ENCODE results near the gene ELMOD2.

Gene ELMOD2

GRCh38 chr4:140584439-140584838 is 60.5 kb downstream of the ELMOD2 start:
- DNase-seq = no peak

DNA sequence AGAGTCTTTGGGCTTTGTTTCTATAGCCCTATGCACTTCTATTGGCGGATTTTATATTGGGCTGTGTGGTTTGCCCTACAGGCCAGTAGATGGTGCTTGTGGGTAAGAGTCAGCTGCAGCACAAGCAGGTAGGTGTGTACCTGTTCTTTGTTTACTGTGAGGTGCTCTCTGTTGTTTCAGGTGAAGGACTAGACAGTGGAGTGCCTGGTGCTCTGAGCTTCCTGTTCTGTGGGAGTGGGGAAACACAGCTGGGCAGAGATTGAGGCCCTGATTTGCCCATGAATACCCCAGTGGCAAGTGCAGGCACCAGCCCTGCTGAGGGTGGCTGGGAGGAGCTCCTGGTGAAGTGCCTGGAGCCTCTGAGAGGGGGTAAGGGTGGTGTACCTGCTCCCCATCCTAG is 71.1 kb downstream of the ELMOD2 start:
- DNase-seq = peak; percentile 1 to 25

DNA sequence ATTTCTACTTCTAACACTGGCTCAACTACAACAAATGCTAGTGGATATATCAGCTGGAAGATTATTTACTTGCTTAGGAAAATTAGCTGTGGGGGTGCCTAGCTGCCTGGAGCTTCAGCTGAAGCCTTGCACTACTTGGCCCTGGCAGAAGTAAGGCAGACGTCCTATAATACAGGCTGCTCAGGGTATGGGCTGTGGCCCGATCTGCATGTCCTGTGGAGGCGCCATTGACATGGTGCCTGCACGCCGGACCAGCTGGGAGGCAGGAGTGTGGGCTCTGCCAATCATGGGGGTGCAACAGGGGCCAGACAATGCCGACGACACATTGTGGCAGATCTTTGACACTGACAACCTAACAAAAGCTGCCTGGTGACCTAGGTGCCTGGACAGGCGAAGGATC is 76.4 kb downstream of the ELMOD2 start:
- no peak for DNase-seq

DNA sequence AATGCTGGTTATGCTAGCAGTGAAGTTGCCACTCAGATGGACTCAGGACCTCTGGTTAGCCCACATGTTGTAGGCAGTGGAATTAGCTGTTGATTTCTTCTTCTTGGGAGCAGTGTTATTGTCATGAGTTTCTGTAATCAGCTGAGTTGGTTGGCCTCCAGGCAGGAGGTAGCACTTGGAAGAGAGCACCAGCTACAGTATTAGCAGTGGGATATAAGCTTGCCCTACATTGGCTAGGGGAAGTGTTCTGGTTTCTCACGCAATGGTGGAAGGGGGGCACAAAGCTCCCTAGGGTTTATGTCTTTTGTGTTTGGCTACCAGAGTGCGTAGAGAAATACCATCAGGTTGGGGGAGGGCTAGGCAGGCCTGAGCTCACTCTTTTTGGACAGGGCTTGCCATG is 78.7 kb downstream of the ELMOD2 start:
- DNase-seq = no peak

DNA sequence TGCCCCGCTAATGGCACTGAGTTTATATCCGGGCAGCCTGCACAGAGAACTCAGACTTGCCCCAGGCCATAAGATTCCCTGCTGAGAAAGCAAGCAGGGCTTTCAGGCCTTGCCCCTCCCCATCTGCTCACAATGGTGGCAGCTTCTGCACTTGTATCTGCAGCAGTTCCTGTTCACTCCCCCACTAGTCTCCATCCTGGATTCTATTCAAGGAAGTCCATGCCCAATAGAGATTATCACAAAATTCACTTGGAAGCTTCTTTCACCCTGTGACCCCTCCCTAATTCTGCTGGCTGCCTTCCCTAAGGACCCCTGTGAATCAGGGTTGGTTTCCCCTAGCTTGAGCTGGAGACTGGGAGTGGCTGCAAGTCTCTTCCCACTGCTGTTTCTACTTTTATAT is 79.3 kb downstream of the ELMOD2 start:
- no peak for DNase-seq

All from NCI-H187 (cell line).